GF-D8 (cell line): ENCODE measurements around the gene GCA.

Source experiments
- DNase-seq: peaks from one replicate; lab custom pipeline; 2025; lab: John Stamatoyannopoulos, UW

Gene GCA, protein sequence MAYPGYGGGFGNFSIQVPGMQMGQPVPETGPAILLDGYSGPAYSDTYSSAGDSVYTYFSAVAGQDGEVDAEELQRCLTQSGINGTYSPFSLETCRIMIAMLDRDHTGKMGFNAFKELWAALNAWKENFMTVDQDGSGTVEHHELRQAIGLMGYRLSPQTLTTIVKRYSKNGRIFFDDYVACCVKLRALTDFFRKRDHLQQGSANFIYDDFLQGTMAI

DNA sequence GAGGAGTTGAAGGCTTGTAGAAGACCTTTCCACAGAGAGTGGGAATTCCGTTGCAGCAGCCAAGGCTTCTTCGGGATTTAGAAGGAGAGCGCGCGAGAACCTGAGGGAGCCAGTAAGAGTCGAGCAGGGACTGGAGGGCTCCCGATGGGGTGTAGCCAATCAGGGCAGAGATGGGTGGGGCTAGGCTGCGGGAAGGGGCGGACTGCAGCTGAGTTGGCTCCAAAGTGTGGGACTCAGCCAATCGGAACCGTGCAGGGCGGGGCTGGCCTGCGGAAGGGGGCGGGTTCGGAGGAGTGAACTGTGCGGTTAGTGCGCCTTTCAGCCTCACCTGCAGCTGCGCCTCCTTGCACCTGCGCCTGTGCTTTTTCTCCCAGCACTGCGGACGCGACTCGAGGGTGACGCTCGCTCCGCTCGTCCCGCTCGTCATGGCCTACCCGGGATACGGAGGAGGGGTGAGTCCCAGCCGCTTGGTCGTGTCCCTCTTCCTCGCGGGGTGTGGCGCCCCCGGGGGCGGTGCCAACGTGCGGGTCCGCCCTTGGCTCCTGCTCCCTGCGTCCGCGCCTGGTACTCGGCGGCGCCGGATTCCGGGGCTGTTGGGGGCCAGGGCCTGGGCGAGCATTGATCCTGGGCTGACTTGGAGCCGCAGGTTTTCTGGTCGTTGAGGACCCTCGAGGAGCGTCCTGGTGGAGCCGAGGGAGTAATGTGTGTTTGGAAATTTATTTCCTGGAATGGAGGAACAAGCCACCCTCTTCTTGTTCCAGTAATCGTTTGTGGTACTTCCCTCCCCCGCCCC lies at the start of gene GCA:
Gene GCA (plus strand): TSS at position 309 of the 793 bp plus-strand sequence. CDS start 117 bp downstream, at position 426.
- DNase-seq = peak; percentile 93

DNA sequence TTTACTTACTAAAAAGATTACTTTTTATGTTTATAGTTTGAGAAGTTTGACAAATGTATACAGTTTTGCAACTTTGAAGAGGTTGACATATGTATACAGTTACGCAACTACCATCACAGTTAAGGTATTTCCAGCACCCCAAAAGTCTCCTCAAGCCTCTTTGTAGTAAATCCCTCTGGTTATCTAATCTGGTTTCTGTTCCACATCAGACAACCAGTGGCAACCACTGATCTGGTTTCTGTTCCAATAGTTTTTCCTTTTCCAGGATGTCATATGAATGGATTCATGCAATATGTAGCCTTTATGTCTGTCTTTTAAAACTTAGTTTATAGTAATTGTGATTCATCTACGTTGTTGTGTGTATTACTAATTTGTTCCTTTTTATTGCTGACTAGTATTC lies 48.9 kb upstream of the GCA start:
- DNase-seq = no peak

- DNase-seq = no peak
Measured at GRCh38 chr2:162297925-162298552, 45.9 kb upstream of the GCA start.

DNA sequence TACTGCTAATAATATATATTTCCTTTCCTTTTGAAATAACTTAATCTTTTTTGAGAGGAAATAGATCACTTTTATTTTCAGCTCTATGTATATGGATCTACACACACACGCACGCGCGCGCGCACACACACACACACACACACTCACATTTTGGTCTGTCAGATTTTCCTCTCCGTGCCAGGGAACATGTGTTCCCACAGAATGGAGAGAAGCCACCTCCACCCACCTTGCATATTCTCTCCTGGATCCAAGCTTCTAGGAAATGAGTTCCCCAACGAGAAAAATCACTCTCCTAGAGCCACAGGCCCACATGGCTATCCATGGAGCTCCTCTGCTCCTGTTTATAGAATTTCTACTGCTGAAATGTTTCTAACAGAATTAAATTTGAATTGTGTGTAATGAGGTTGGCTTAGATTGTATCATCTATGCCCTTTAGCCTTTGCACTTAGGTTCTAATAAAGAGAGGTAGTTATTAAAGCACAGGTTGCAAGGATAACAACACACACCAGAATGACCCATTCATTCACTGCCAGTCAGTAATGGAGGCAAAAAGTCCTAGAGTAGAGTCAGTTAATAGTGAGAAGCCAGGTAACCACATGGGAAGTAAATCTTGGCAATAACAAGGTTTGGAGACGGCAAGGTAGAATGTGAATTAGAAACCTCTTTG lies 45.1 kb upstream of the GCA start:
- no peak for DNase-seq

GRCh38 chr2:162300266-162300665 lies 43.7 kb upstream of the GCA start:
- DNase-seq = no peak

- peak; percentile 35 for DNase-seq
Measured at GRCh38 chr2:162301151-162301804, 42.7 kb upstream of the GCA start.

DNA sequence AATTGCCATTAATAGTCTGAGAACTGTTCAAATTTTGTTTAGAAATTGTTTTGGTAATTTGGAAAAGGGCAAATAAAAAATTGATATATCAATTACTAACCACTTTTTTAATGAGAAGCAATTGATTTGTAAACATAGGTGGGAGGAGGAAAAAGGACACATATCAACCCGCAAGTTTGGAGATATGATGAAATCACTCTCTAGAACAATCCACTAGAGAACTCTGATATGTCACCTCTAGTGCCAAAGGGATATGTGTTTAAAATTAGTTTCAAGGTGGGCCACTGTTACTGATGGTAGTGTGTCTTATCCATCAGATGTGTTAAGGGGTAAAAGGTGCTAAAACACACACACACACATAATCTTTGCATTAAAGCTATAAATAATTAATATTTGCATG lies 42.1 kb upstream of the GCA start:
- DNase-seq = no peak

- DNase-seq = no peak
Measured at GRCh38 chr2:162305901-162306300, 38.0 kb upstream of the GCA start.

GRCh38 chr2:162308747-162309503 lies 35.0 kb upstream of the GCA start:
- no peak for DNase-seq

DNA sequence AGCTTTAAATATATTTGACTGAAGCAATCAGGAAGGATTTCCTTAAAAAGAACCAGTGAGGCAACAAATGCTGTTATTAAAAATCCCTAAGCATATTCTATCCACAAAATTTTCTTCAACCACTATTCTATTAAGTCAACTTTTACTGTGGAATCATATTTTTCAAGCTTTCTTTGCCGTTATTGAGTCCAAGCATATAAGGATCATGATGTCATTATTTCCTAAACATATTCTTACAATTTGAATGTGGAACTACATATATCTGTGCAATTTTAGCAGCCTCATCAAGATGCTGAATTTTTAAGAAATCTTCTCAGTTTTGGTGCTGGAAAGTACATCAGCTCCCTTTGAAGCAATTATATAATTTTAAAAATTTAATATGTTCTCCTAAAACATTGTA lies 31.1 kb upstream of the GCA start:
- no peak for DNase-seq

DNA sequence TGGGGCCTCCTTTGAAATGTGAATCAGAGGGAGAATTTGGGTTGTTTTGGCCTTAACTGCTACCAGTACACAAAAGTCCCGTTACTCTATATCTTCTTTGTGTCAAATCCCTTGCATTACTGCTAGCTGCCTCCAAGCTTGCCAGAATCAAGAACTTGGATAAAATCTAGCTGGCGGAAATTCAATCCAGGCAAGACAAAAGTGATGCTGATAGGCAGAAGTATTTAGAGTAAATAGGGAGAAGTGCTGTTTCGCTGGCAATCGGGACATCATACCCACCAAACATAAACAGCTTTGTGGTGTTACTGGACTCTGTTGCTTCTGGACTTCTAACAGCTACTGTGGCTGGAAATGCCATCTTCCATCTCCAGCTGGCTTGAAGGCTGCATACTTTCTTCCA lies 28.0 kb upstream of the GCA start:
- no peak for DNase-seq

DNA sequence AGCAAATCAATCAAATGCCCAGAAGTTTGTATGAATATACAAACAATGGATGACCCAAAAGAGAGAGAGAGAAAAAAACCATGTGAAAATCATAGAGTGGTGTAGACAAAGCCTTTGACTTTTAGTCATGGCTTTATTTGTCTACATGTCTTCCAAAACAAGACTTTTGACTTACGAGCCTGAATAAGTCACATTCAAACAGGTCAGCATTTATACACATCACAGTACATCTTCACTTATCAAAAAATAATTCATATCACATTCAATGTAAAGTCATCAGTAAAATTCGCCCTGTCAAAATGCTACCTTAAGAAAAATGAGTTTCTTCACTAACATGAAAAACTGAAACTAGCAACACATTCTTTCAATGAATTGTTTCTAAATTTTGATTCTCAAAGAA lies 27.3 kb upstream of the GCA start:
- no peak for DNase-seq

- no peak for DNase-seq
Measured at GRCh38 chr2:162317058-162317742, 26.7 kb upstream of the GCA start.

DNA sequence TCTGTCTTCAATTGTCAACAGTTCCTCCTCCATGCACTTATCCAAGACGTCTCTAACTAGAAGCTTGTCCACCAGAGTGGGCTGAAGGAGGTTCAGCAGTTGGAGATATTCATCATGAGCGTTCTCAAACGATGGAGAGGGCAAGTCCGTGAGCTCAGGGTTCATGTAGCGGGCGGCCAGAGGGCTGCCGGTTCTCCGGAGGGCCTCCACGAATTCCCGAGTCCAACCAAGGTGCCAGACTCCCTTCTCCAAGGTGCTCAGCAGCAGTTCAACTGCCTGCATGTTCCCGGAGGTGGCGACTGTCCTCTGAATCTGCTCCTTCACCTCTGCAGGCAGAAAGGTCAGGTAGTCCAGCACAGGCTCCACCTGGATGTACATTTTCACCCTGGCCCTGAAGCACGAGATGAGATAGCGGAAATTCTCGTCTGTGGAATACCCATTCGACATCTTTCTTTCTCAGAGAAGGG lies 26.0 kb upstream of the GCA start:
- DNase-seq = no peak

DNA sequence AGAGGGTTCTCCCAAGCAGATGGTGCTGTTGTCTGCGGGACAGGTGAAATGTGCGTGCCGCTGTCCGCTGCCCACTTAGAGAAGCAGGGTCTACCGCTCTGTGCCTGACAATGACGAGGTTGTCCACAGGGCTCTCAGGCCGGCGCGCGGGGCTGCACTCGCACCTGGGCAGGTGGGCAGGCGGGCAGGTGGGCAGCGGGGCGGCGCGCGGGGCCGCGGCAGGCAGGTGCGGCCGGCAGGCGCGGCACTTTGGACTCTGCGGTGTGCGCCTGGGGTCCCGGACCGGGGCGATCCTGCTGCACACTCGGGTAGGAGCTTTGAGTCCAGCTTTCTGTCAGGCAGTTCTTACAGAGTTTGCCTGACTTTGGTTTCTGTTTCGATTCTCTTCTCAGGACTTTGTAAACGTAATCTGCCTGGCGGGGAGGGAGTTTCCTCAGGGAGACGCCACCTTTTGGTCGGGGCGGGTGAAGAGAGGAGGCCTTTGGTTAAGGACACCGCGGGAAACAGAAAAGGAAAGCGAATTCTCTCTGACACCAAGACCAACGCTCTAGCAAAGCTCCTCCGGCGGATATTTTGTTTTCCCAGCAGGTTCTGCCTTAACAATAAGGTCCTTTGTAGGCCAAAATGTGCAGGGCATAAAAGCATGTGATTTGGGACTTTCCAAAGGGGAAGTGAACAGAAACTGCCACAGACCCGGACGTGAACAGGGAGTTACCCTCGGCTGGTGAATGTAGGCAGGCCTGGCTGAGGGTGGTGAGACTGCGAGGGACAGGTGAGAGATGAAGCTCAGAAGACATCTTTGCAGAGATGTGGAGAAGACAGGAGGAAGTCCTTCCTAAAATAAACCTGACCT lies 25.4 kb upstream of the GCA start, which contains the start of gene IFIH1:
Gene IFIH1 (minus strand): TSS at position 357 of the 853 bp plus-strand sequence. CDS start 377 bp downstream, outside the sequence.
- peak; percentile 70 for DNase-seq

- DNase-seq = no peak
Measured at GRCh38 chr2:162320864-162321517, 22.9 kb upstream of the GCA start.

DNA sequence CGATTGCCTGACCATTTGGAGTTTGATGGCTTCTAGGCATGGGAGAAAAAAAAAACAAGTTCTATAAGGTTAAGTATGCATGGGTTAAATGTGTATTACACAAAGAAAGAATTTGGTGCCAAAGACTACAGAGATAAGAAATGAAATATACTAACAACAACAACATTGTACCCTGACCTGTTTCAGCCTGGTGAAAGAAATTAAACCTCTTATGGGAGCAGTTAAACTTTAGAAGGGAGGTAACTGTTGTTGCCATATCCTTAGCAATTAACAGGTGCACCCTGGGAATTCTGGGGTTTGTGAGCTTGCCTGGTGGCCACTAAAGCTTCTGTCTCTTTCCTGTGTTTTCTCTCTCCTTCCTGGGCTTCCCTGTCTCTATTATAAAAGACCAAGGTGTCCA lies 19.0 kb upstream of the GCA start:
- no peak for DNase-seq

- DNase-seq = no peak
Measured at GRCh38 chr2:162327134-162327769, 16.7 kb upstream of the GCA start.

DNA sequence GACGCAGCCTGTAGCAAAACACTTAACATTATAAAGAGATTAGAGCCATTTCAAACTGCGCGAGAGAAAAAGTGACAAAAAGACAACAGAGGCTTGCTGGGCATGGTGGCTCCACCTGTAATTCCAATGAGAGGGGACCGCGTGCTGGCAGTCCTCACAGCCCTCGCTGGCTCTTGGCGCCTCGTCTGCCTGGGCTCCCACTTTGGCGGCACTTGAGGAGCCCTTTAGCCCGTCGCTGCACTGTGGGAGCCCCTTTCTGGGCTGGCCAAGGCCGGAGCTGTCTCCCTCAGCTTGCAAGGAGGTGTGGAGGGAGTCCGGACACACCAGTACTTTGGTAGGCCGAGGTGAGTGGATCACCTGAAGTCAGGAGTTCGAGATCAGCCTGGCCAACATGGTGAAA lies 16.1 kb upstream of the GCA start:
- no peak for DNase-seq
